Heart left ventricle (tissue), 16 donors: ENCODE data around the gene LRBA. TPM values are rescaled to one million over a fixed set of nuclear protein-coding genes. Genes with fewer than 3 reads are reported as not detected.

ENCODE experiments used
- ATAC-seq, 4 donors: fragments of 200-7000 bp; cut with Tn5 transposase; one replicate each; pipeline ENCODE4 v1.9.1; 2020 to 2022; ENCODE audit warnings: moderate library complexity in 4 of 4, mild to moderate bottlenecking in 3 of 4, moderate number of reproducible peaks in 1 of 4
- DNase-seq, 5 donors: peaks; one replicate each; pipeline ENCODE4 v3.0.0-alpha.2; 2020
- H3K27ac ChIP-seq, 12 donors: fragments of 200-600 bp; sonication (generic) in 4 of 12; one replicate each; pipeline versions ENCODE4 v1.5.0 to v1.8.0; 2016 to 2022; ENCODE audit warnings: mild to moderate bottlenecking in 2 of 12
- H3K27me3 ChIP-seq, 9 donors: fragments of 200-600 bp; sonication (generic) in 2 of 9; one replicate each; pipeline versions ENCODE4 v1.5.1 to v1.8.0; 2016 to 2022; ENCODE audit warnings: mild to moderate bottlenecking in 3 of 9
- H3K36me3 ChIP-seq, 9 donors: fragments of 200-600 bp; sonication (generic) in 2 of 9; one replicate each; pipeline versions ENCODE4 v1.5.0 to v1.8.0; 2018 to 2022; ENCODE audit warnings: mild to moderate bottlenecking in 2 of 9
- H3K4me1 ChIP-seq, 12 donors: fragments of 200-600 bp; sonication (generic) in 4 of 12; one replicate each; pipeline versions ENCODE4 v1.5.0 to v1.8.0; 2016 to 2022; ENCODE audit warnings: mild to moderate bottlenecking in 3 of 12
- H3K4me3 ChIP-seq, 12 donors: fragments of 200-600 bp; sonication (generic) in 4 of 12; one replicate each; pipeline versions ENCODE4 v1.5.0 to v1.8.0; 2017 to 2022; ENCODE audit warnings: mild to moderate bottlenecking in 9 of 12, moderate library complexity in 4 of 12
- H3K9me3 ChIP-seq, 12 donors: fragments of 200-600 bp; sonication (generic) in 4 of 12; one replicate each; pipeline versions ENCODE4 v1.5.0 to v1.8.0; 2016 to 2022; ENCODE audit warnings: mild to moderate bottlenecking in 1 of 12
- CTCF ChIP-seq, 12 donors: fragments of 200-600 bp; sonication (generic) in 4 of 12; IDR thresholded peaks; one replicate each; pipeline versions ENCODE4 v1.5.0 to v1.8.0; 2018 to 2022; ENCODE audit warnings: antibody characterized with exemption in 12 of 12, mild to moderate bottlenecking in 5 of 12
- POLR2A ChIP-seq, 2 donors: fragments of 450-650 bp; IDR thresholded peaks; one replicate each; pipeline ENCODE4 v1.6.1; 2017; ENCODE audit warnings: antibody characterized with exemption in 2 of 2, mild to moderate bottlenecking in 2 of 2, moderate library complexity in 2 of 2
- WGBS, 4 donors: extraction: QIAGEN DNeasy Blood & Tissue Kit in 2 of 4; methylation state at CpG; one replicate each; pipeline versions ENCODE4 v1.1.5 to v1.1.7; 2013 to 2018; 5-methylcytosine and 5-hydroxymethylcytosine counted together
- intact Hi-C, 10 donors: fragments of 100-400 bp; cut with DNase I; formaldehyde crosslinking; loops; one replicate each; pipeline versions ENCODE4 v1.11.1 to v1.14.2; 2022
- polyA plus RNA-seq, 2 donors: library from polyadenylated mRNA; stranded (reverse); fragments of 200-250 nt; gene quantifications; one replicate each; pipeline ENCODE4 v1.2.3, GENCODE V29; 2013
- total RNA-seq, 9 donors: library from RNA; depleted of rRNA in 2 of 9; stranded (reverse); fragments of >200 nt in 2 of 9; fragmentation: NEBNext Ultra II Directional in 3 of 9; extraction: Animal tissue kit (Norgen Biotek cat#: 25700) in 3 of 9; gene quantifications; one replicate each; pipeline versions ENCODE4 v1.1.0 to v1.2.4, GENCODE V29; 2016 to 2023
- donor health status: ischemic (EF 13 %, LVEDD 7.1; RV severe dilation, severe dysfunction).
- donor health status: healthy with polysubstance abuse.
- donor health status: DM: no; HTN: yes; CAD: no.
- donor health status: DM: no; HTN: no; CAD: no.
- donor health status: ischemic (EF 25% LVEDD 6.9; RV normal size, moderate dysfunction).
- donor health status: ischemic (EF 25% LVEDD 5.7; RV mildly dilated, moderate dysfunction).
- donor health status: healthy.
- donor health status: DM: yes; HTN: yes; CAD: no.
- donor health status: ischemic (EF 35%, LVEDD 5.7; RV mildly dilated, moderate dysfunction).
- donor health status: nonischemic (EF 11% LVEDD 7.7; RV severe dilation, severe dysfunction).
- donor health status: DM: yes; HTN: yes; CAD: no.
- donor health status: PGD.
- donor health status: ischemic (EF 29% LVEDD 5.4; RV normal size, mild dysfunction).
- donor health status: nonischemic (EF 23%, LVEDD 6.1; RV moderate dilation, normal function).

Gene LRBA
- total and polyA plus RNA-seq, 11 donors, result 6.5 to 35.1 (median 22.6) TPM

- Histone ChIP-seq H3K36me3 (no peaks in the 10 kb centered on the region), H3K9me3 (no peaks in the 10 kb centered on the region), H3K4me3 (no peak overlapping the region), H3K27ac (no peak overlapping the region), H3K27me3 (no peaks in the 10 kb centered on the region), H3K4me1 (no peaks in the 10 kb centered on the region)
- DNase-seq (no peak), ATAC-seq (no peak)
- TF ChIP-seq CTCF (IDR thresholded peaks at IDR 0.05) (no peak), POLR2A (IDR thresholded peaks at IDR 0.05) (no peak)
- intact Hi-C loops, result no loop called here
- WGBS, 4 donors, result 90 to 93% (median 92%) methylated on average over 4 of the region's 4 CpGs
These were observed 304.2 kb downstream of the LRBA start for GRCh38 chr4:150710770-150711375.

DNA sequence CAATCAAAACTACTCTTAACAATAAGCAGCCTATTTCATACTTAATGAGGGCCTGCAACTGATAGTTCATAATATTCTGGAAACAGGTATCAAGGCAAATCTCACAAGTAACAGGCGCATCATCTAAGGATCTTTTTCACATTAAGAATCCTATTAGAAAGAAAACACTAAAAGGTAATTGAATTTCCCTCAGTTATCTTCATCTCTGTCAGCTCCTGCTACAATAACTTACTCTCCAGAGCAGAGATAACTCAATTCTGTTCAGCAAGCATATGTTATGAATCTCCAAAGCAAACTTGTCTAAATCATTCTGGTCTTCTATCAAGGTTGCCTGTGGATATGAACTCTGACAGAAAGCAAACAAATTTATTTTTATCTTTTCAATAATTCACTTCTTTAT, 307.1 kb downstream of the LRBA start:
- DNase-seq (no peak), ATAC-seq (no peak)
- TF ChIP-seq CTCF (IDR thresholded peaks at IDR 0.05) (no peak), POLR2A (IDR thresholded peaks at IDR 0.05) (no peak)
- WGBS, 4 donors, result 95 to 100% (median 98%) methylated on average over 1 of the region's 1 CpG
- H3K27ac ChIP-seq, result no peak overlapping the region
- no peak overlapping the region for H3K4me3 ChIP-seq
- no peaks in the 10 kb centered on the region for H3K36me3 ChIP-seq
- no peaks in the 10 kb centered on the region for H3K4me1 ChIP-seq
- H3K9me3 ChIP-seq, result no peaks in the 10 kb centered on the region
- H3K27me3 ChIP-seq, result no peaks in the 10 kb centered on the region
- intact Hi-C loops, result no loop called here

DNA sequence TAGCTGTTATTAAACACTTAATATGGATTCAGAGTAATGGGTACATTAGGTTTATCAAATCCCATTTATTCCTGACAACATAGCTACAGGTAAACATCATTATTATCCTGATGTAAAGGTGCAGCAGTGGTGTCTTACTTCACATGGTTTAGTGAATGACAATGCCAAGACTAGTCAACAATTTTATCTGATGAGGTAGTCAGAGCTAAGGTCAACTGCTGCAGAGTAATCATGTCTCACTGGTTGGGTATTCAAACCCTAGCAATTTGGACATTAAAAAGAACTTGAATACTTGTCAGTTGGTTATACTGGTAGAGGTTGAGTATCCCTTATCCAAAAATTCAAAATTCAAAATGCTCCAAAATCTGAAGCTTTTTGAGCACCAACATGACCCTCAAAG, 315.5 kb downstream of the LRBA start:
- H3K4me3 ChIP-seq, result no peak overlapping the region
- no peaks in the 10 kb centered on the region for H3K27me3 ChIP-seq
- no peaks in the 10 kb centered on the region for H3K36me3 ChIP-seq
- H3K27ac ChIP-seq, result no peak overlapping the region
- no peaks in the 10 kb centered on the region for H3K4me1 ChIP-seq
- intact Hi-C loops, result no loop called here
- TF ChIP-seq POLR2A (IDR thresholded peaks at IDR 0.05) (no peak), CTCF (IDR thresholded peaks at IDR 0.05) (no peak)
- DNase-seq (no peak), ATAC-seq (no peak)
- H3K9me3 ChIP-seq, result no peaks in the 10 kb centered on the region

DNA sequence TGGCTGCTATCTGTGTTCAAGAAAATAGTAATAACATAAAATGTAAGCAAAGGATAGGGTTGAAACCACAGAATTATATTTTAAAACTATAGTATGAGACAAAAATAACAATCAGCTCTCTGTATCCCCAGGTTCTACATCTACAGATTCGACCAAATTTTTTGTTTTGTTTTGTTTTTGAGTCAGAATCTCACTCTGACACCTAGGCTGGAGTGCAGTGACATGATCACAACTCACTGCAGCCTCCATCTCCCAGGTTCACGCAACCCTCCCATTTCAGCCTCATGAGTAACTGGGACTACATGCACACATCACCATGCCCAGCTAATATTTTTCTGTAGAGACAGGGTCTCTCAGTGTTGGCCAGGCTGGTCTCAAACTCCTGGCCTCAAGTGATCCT, 319.9 kb downstream of the LRBA start:
- H3K4me1 ChIP-seq, result no peaks in the 10 kb centered on the region
- intact Hi-C loops, result no loop called here
- ATAC-seq (no peak), DNase-seq (no peak)
- no peak overlapping the region for H3K27ac ChIP-seq
- no peaks in the 10 kb centered on the region for H3K9me3 ChIP-seq
- H3K27me3 ChIP-seq, result no peaks in the 10 kb centered on the region
- no peak overlapping the region for H3K4me3 ChIP-seq
- H3K36me3 ChIP-seq, result no peaks in the 10 kb centered on the region
- no peak for TF ChIP-seq POLR2A (IDR thresholded peaks at IDR 0.05)
- no peak for TF ChIP-seq CTCF (IDR thresholded peaks at IDR 0.05)
- WGBS, 4 donors, result 78 to 92% (median 83%) methylated on average over 2 of the region's 2 CpGs
